ENCODE measurements around the gene MANSC4. TPM values are rescaled to one million over a fixed set of nuclear protein-coding genes. Genes with fewer than 3 reads are reported as not detected.

MANSC4 gene
- total RNA-seq, 1 donor from 2014 or later = not detected

DNA sequence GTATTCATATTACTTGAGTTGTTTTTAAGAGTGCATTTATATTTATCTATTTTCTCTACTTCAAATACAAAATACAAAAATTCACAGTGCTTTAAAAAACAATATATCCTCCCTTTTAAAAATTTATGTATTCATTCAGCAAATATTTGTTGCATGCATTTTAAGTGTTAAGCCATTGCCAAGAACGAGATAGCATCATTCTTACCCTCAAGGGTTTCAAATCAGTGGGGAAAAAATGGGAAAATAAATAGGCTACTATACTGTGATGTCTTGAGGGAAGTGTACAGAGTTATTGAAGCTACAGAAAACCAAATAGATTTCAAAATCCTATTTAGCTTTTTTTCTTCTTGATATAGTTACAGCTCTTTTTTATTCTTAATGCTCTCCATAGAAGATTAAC, 46.2 kb downstream of the MANSC4 start:
- H3K4me3 Mint-ChIP-seq (ENCODE audit: unreplicated experiment) = no peak overlapping the region
- no peaks in the 10 kb centered on the region for H3K27me3 Mint-ChIP-seq (ENCODE audit: low read depth)
- H3K27ac Mint-ChIP-seq (ENCODE audit: unreplicated experiment) = no peak overlapping the region
- TF ChIP-seq, protein P1, sequence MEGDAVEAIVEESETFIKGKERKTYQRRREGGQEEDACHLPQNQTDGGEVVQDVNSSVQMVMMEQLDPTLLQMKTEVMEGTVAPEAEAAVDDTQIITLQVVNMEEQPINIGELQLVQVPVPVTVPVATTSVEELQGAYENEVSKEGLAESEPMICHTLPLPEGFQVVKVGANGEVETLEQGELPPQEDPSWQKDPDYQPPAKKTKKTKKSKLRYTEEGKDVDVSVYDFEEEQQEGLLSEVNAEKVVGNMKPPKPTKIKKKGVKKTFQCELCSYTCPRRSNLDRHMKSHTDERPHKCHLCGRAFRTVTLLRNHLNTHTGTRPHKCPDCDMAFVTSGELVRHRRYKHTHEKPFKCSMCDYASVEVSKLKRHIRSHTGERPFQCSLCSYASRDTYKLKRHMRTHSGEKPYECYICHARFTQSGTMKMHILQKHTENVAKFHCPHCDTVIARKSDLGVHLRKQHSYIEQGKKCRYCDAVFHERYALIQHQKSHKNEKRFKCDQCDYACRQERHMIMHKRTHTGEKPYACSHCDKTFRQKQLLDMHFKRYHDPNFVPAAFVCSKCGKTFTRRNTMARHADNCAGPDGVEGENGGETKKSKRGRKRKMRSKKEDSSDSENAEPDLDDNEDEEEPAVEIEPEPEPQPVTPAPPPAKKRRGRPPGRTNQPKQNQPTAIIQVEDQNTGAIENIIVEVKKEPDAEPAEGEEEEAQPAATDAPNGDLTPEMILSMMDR (IDR thresholded peaks at IDR 0.05) = no peak
- H3K4me1 Mint-ChIP-seq (ENCODE audit: low read depth) = no peaks in the 10 kb centered on the region
- H3K36me3 Mint-ChIP-seq (ENCODE audit: low read depth) = peaks cover 16% of the 10 kb centered on the region
- no peaks in the 10 kb centered on the region for H3K9me3 Mint-ChIP-seq (ENCODE audit: low read depth)
- DNase-seq (ENCODE audit: low spot score) = no peak

DNA sequence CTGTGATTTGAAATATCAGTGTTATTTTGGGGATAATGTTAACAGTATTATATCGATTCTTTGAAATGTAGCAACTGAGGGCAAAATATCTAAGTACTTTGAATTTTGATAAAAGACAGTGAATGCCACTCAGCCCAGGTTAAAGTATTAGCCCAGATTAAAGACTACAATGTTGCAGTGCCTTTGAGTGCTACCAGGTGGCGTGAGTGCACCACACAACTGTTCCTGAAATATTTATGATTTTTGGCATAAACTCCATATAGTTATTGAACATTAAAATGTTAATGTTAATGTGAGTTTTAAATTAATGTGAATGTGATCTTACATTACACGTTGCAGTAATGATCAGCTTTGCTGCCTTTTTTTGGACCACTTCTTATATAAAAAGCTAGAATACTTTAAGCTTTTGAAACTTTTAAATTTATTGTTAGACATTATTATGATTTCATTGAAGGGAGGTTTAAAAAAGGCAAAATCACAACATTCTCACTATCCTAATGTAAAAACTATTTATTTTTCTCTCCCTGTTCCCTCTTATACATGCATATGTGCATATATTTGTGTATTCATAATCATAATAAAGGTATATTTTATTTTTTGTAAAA, 46.9 kb downstream of the MANSC4 start:
- H3K9me3 Mint-ChIP-seq (ENCODE audit: low read depth) = no peaks in the 10 kb centered on the region
- H3K27ac Mint-ChIP-seq (ENCODE audit: unreplicated experiment) = no peak overlapping the region
- TF ChIP-seq, protein P1 (IDR thresholded peaks at IDR 0.05) = peak; percentile 92
- no peaks in the 10 kb centered on the region for H3K4me1 Mint-ChIP-seq (ENCODE audit: low read depth)
- no peaks in the 10 kb centered on the region for H3K27me3 Mint-ChIP-seq (ENCODE audit: low read depth)
- DNase-seq (ENCODE audit: low spot score) = no peak
- H3K36me3 Mint-ChIP-seq (ENCODE audit: low read depth) = peaks cover 16% of the 10 kb centered on the region
- H3K4me3 Mint-ChIP-seq (ENCODE audit: unreplicated experiment) = no peak overlapping the region

GRCh38 chr12:27732281-27732680, 47.8 kb downstream of the MANSC4 start:
- H3K4me3 Mint-ChIP-seq (ENCODE audit: unreplicated experiment) = no peak overlapping the region
- H3K36me3 Mint-ChIP-seq (ENCODE audit: low read depth) = peaks cover 13% of the 10 kb centered on the region
- TF ChIP-seq, protein P1 (IDR thresholded peaks at IDR 0.05) = no peak
- H3K27me3 Mint-ChIP-seq (ENCODE audit: low read depth) = no peaks in the 10 kb centered on the region
- H3K9me3 Mint-ChIP-seq (ENCODE audit: low read depth) = no peaks in the 10 kb centered on the region
- no peak for DNase-seq (ENCODE audit: low spot score)
- no peak overlapping the region for H3K27ac Mint-ChIP-seq (ENCODE audit: unreplicated experiment)
- no peaks in the 10 kb centered on the region for H3K4me1 Mint-ChIP-seq (ENCODE audit: low read depth)

DNA sequence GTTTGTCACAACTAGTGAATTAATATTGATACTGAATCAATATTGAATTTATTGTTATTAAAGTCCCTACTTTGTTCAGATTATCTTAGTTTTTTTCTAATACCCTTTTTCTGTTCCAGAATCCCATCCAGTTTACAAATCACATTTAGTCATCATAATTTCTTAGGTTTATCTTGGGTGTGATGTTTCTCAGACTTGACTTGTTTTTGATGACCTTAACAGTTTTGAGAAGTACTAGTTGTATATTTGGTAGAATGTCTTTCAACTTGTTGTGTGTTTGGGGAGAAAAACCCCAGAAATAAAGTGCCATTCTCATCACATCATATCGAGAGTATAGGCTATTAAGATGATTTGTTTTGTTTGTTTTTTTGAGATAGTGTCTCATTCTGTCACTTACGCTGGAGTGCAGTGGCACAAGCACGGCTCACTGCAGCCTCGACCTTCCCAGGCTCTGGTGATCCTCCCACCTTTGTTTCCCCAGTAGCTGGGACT, 49.9 kb downstream of the MANSC4 start:
- Mint-ChIP-seq H3K4me1 (ENCODE audit: low read depth) (no peaks in the 10 kb centered on the region), H3K4me3 (ENCODE audit: unreplicated experiment) (no peak overlapping the region), H3K36me3 (ENCODE audit: low read depth) (peaks cover 20% of the 10 kb centered on the region), H3K27me3 (ENCODE audit: low read depth) (no peaks in the 10 kb centered on the region), H3K9me3 (ENCODE audit: low read depth) (no peaks in the 10 kb centered on the region), H3K27ac (ENCODE audit: unreplicated experiment) (no peak overlapping the region)
- TF ChIP-seq, protein P1 (IDR thresholded peaks at IDR 0.05) = no peak
- DNase-seq (ENCODE audit: low spot score) = no peak

DNA sequence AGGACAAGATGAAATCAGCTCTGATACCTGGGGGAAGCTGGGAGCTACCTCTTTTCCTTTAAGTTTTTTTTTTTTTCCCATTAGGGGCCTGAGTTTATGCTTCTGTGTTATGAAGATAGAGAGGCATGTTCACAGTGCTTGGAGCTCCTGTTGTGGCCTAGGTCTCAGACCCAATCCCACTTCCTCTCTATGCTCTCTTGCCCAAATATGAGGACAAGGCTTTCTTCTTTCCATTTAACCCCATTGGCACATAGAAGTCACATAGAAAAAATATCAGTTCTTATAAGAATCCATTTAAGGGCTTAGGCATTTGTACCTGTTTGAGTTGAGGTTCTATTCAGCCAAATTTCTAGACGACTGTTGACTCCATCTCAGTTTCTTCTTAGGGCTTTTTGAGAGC, 56.8 kb downstream of the MANSC4 start:
- TF ChIP-seq, protein P1 (IDR thresholded peaks at IDR 0.05) = no peak
- Mint-ChIP-seq H3K27ac (ENCODE audit: unreplicated experiment) (no peak overlapping the region), H3K27me3 (ENCODE audit: low read depth) (no peaks in the 10 kb centered on the region), H3K4me3 (ENCODE audit: unreplicated experiment) (no peak overlapping the region), H3K9me3 (ENCODE audit: low read depth) (no peaks in the 10 kb centered on the region), H3K36me3 (ENCODE audit: low read depth) (peaks cover 20% of the 10 kb centered on the region), H3K4me1 (ENCODE audit: low read depth) (no peaks in the 10 kb centered on the region)
- no peak for DNase-seq (ENCODE audit: low spot score)

Other genes starting within 250 kb of the MANSC4 start
- gene REP15, start 83.8 kb downstream of the MANSC4 start, total RNA-seq = 0.54 to 1.3 TPM (median 1.3 TPM) in 3 replicates
- 29.2 to 33.1 TPM (median 33.1 TPM) in 3 replicates for gene MRPS35, start 69.4 kb downstream of the MANSC4 start, total RNA-seq
- gene KLHL42, start within 50 bp of the MANSC4 start, total RNA-seq = 27.7 to 31.9 TPM (median 28.8 TPM) in 3 replicates
- gene PTHLH, start 192.5 kb upstream of the MANSC4 start, total RNA-seq = 1.1 to 1.8 TPM (median 1.3 TPM) in 3 replicates